GM12875 (cell line): ENCODE results near the gene TSPYL4.

Experiments used
- H3K4me3 ChIP-seq: one replicate; pipeline ENCODE4 v1.5.1; 2011; ENCODE audit warnings: low read depth, low read length, control low read depth
- TF ChIP-seq, protein P1 (sequence below): IDR thresholded peaks from 2 replicates; pipeline ENCODE4 v1.5.1; 2011; ENCODE audit warnings: low read depth, mild to moderate bottlenecking, control low read depth, inconsistent platforms, low read length, moderate library complexity, borderline replicate concordance; ENCODE audit not compliant: insufficient read depth

The TSPYL4 gene

DNA sequence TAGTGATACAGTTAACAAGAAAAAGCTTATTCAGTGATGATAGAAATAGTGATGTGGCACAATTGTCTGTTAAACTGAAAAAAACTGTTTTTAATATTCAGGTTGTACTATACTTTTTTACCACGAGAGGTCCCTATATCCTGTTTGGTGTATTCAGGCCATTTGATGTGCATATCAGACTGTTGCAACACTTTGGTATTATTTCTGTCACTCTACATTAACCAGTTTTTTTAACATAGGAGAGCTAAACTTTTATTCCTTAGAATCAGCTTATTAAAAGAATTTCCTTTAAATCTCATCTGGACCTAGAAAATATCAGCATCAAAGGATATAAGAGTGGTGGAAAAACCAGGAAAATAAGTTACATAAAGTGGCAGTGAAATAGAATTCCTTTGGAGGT, 36.8 kb downstream of the TSPYL4 start:
- no peak overlapping the region for H3K4me3 ChIP-seq
- TF ChIP-seq, protein P1, sequence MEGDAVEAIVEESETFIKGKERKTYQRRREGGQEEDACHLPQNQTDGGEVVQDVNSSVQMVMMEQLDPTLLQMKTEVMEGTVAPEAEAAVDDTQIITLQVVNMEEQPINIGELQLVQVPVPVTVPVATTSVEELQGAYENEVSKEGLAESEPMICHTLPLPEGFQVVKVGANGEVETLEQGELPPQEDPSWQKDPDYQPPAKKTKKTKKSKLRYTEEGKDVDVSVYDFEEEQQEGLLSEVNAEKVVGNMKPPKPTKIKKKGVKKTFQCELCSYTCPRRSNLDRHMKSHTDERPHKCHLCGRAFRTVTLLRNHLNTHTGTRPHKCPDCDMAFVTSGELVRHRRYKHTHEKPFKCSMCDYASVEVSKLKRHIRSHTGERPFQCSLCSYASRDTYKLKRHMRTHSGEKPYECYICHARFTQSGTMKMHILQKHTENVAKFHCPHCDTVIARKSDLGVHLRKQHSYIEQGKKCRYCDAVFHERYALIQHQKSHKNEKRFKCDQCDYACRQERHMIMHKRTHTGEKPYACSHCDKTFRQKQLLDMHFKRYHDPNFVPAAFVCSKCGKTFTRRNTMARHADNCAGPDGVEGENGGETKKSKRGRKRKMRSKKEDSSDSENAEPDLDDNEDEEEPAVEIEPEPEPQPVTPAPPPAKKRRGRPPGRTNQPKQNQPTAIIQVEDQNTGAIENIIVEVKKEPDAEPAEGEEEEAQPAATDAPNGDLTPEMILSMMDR: no peak

DNA sequence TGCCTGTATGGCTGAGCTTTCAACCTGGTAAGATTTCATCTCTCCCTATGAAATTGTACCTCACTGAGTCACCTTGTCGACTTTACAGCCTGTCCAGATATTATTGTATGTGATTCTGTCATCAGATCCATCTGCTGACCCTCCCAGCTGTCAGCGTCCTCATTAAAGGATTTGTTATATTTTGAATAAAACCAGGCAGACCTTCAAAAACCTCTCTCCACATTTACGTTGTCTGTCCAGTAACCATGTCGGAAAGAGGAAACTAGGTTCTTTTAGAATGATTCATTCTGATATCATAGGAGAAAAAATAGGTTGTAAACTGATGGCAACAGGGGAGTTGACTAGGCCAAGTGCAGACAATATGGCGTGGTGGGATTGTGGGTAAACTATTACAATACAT, 38.5 kb downstream of the TSPYL4 start:
- TF ChIP-seq, protein P1: no peak

DNA sequence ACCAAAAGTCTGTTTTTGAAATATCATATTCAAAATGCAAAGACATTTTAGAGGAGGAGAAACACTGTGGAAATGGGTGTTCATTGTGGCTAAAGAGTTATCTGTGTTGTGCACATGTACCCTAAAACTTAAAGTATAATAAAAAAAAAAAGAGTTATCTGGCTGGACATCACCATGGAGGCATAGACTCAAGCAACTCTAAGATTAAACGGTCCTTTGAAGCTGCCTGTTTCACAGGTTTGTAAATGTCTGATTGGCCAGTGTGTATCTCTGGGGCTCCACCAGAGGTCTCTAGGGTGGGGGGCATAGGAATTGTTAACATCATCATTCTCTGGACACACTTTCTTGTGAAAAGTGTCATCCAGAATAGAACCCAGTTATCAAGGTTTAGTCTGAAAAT, 39.2 kb downstream of the TSPYL4 start:
- TF ChIP-seq, protein P1: no peak
- H3K4me3 ChIP-seq: no peak overlapping the region

More for the DNA sequence above, 38.5 kb downstream of the TSPYL4 start:
- H3K4me3 ChIP-seq: no peak overlapping the region

DNA sequence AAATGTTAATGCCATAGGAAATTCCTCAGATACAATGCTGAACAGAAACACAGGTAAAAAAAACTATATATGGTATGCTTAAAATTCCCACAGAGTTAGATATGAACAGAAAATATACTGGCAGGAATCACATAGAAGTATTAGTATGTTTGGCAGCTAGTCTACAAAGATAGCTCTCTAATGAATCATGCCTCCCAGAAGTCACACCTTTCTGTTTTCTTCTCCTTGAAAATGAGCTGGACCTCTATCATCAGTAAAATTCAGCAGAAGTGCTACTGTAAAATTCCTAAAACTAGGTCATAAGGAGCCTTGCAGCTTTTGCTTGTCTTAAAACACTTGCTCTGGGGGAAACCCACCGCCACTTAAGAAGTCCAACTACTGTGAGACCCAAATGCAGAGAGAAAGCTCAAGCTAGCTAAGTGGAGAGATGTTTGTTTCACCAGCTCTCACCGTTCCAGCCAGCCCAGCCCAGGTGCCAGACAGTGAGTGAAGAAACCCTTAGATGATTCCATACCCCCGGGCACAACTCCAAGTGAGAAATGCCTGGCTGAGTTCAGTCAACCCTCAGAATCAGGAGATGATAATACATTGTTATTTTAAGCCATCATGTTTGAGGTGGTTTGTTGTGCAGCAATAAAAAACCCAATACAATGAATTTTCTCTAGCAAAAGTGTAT, 43.0 kb downstream of the TSPYL4 start:
- no peak overlapping the region for H3K4me3 ChIP-seq
- TF ChIP-seq, protein P1: no peak

DNA sequence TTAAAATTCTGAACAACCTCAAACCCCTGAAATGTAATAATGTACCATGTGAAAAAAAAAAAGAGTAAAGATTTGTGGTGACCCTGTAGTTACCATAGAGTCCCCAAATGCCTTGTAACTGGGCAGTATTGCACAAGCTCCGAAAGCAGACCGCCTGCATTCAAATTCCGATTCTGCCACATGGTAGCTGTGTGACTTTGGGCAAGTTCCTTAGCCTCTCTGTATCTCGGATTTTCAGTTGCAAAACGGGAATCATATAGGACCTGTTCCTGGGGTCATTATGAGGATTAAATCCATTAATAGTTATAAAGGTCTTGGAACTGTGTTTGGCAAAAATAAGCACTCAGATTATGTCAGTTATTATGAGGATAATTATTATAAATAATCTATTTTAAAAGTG, 43.6 kb downstream of the TSPYL4 start:
- TF ChIP-seq, protein P1: no peak
- no peak overlapping the region for H3K4me3 ChIP-seq

DNA sequence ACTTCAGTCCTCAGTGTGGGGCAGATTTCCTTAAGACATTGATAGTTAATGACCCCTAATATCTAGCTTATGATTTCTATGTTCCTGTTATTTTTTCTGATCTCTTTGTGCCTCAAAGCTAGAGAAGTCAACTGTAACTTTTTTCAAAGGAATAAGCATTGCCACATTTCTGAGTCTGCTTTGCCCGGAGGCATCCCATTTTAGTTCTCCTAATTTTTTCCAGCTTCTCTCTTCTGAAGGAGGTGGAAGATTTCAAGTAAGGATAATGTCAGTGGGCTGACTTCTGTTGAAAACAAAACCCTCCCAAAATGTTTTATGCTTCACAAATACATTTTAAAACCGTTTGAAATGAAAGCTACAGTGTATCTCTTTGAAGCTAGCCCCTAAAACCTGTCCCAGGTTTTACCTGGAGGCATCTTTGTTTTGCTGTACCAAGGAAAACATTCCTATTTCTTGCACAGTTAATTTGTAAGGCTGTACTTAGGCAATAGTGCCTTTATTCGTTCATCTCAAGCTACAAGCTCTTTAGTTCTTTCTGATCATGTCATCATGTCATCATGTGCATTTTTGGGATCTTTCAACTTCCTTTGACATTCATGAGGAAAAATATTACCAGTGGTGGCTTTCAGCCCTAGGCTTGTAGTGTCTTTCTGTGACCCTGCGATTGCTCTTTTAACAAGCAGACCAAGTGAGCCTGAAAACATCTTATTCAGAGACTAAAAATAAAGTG, 45.7 kb downstream of the TSPYL4 start:
- TF ChIP-seq, protein P1: no peak
- no peak overlapping the region for H3K4me3 ChIP-seq
